Endothelial cell of umbilical vein (primary cell): ENCODE results near the gene MLNR. TPM values are rescaled to one million over a fixed set of nuclear protein-coding genes. Genes with fewer than 3 reads are reported as not detected.

ENCODE experiments used
- BruUV-seq: library from RNA; stranded (reverse); fragments of 400-500 nt; replicated peaks from 2 replicates; lab custom pipeline; 2021; lab: Mats Ljungman, UMichigan
- CTCF ChIA-PET: fragments of 300-600, 350-600 bp; sonication (Branson Sonifier 250); formaldehyde crosslinking; loops from one replicate; lab custom pipeline; 2021; ENCODE audit warnings: antibody characterized with exemption, inconsistent platforms; lab: Charles Lee
- POLR2A ChIA-PET: fragments of 300-600, 350-600 bp; sonication (Branson Sonifier 250); formaldehyde crosslinking; loops from one replicate; lab custom pipeline; 2021; ENCODE audit warnings: antibody characterized with exemption, inconsistent platforms; lab: Charles Lee
- DNase-seq: peaks from one replicate; pipeline ENCODE4 v3.0.0-alpha.2; 2011; ENCODE audit warnings: low read depth, low spot score
- FAIRE-seq: peaks from 2 replicates; lab custom pipeline; 2011; peaks lifted over from hg19 to GRCh38; lab: Jason Lieb, UNC
- H2AFZ ChIP-seq: 2 replicates; pipeline ENCODE4 v1.6.0; 2012; ENCODE audit warnings: low read depth, low read length, control low read depth, inconsistent platforms
- H3K27ac ChIP-seq: 2 replicates; pipeline ENCODE4 v1.5.1; 2011; ENCODE audit warnings: low read depth, mild to moderate bottlenecking, control low read depth, low read length, moderate library complexity; ENCODE audit not compliant: insufficient read depth
- H3K27me3 ChIP-seq, 2 experiments: 2 replicates each; pipeline versions ENCODE4 v1.6.0 to v1.6.1; 2011; ENCODE audit warnings: low read length in 2 of 2, mixed read lengths in 1 of 2; ENCODE audit not compliant: control insufficient read depth in 2 of 2, insufficient read depth in 2 of 2
- H3K36me3 ChIP-seq, 2 experiments: 2 replicates in 1 of 2; 3 replicates in 1 of 2; pipeline ENCODE4 v1.5.1; 2011; ENCODE audit warnings: low read length in 2 of 2, mild to moderate bottlenecking in 1 of 2, moderate library complexity in 1 of 2; ENCODE audit not compliant: control insufficient read depth in 2 of 2, insufficient read depth in 2 of 2; ENCODE audit errors: extremely low read depth in 1 of 2
- H3K4me1 ChIP-seq: 3 replicates; pipeline ENCODE4 v1.5.1; 2011; ENCODE audit warnings: mild to moderate bottlenecking, low read length; ENCODE audit not compliant: control insufficient read depth, insufficient read depth; ENCODE audit errors: extremely low read depth
- H3K4me2 ChIP-seq: 2 replicates; pipeline ENCODE4 v1.6.1; 2011; ENCODE audit warnings: low read length, control low read depth, mixed read lengths; ENCODE audit not compliant: insufficient read depth
- H3K4me3 ChIP-seq, 3 experiments: fragments of 200-600 bp in 1 of 3; sonication (generic), shearing (Covaris generic) in 1 of 3; replicated peaks in 1 of 3; 2 replicates each; pipeline ENCODE4 v1.5.1; 2011 to 2016; ENCODE audit warnings: control low read depth in 3 of 3, low read length in 3 of 3, mild to moderate bottlenecking in 2 of 3, inconsistent platforms in 1 of 3, low read depth in 1 of 3, moderate library complexity in 1 of 3; ENCODE audit not compliant: insufficient read depth in 1 of 3
- H3K79me2 ChIP-seq: 2 replicates; pipeline ENCODE4 v1.6.0; 2012; ENCODE audit warnings: low read length, inconsistent platforms; ENCODE audit not compliant: control insufficient read depth, insufficient read depth
- H3K9ac ChIP-seq: replicated peaks from 2 replicates; pipeline ENCODE3; 2011; ENCODE audit warnings: low read length, control low read depth; ENCODE audit not compliant: insufficient read depth; ENCODE audit errors: extremely low read depth
- H3K9me1 ChIP-seq: replicated peaks from 3 replicates; pipeline ENCODE4 v1.6.0; 2011; ENCODE audit warnings: mild to moderate bottlenecking, low read length; ENCODE audit not compliant: control insufficient read depth, insufficient read depth; ENCODE audit errors: extremely low read depth
- H3K9me3 ChIP-seq: replicated peaks from 2 replicates; pipeline ENCODE4 v1.5.1; 2012; ENCODE audit warnings: low read length, inconsistent platforms; ENCODE audit not compliant: control insufficient read depth, insufficient read depth
- H4K20me1 ChIP-seq: replicated peaks from 2 replicates; pipeline ENCODE3; 2011; ENCODE audit warnings: mild to moderate bottlenecking, low read length; ENCODE audit not compliant: control insufficient read depth, insufficient read depth; ENCODE audit errors: extremely low read depth
- EZH2 ChIP-seq: IDR thresholded peaks from 2 replicates; pipeline ENCODE4 v1.6.1; 2012; ENCODE audit warnings: borderline replicate concordance, low read depth, mild to moderate bottlenecking, moderate library complexity, low read length, inconsistent platforms; ENCODE audit not compliant: severe bottlenecking
- FOS ChIP-seq: IDR thresholded peaks from 2 replicates; pipeline ENCODE4 v1.6.1; 2011; ENCODE audit warnings: mild to moderate bottlenecking, low read length, moderate library complexity, borderline replicate concordance; ENCODE audit not compliant: insufficient read depth
- GATA2 ChIP-seq: IDR thresholded peaks from 2 replicates; pipeline ENCODE4 v1.7.0; 2011; ENCODE audit warnings: low read depth, mild to moderate bottlenecking, moderate library complexity, mixed read lengths, low read length; ENCODE audit not compliant: insufficient read length, insufficient read depth
- JUN ChIP-seq: IDR thresholded peaks from 2 replicates; pipeline ENCODE4 v1.6.1; 2011; ENCODE audit warnings: borderline replicate concordance, low read depth; ENCODE audit not compliant: insufficient read length, insufficient read depth
- MYC ChIP-seq: IDR thresholded peaks from one replicate; pipeline ENCODE4 v1.6.1; 2011; ENCODE audit warnings: mild to moderate bottlenecking, low read depth, low read length
- POLR2A ChIP-seq: IDR thresholded peaks from 2 replicates; pipeline ENCODE4 v1.6.1; 2012; ENCODE audit warnings: low read depth, mild to moderate bottlenecking, control low read depth, low read length
- POLR2AphosphoS5 ChIP-seq: IDR thresholded peaks from 2 replicates; pipeline ENCODE4 v1.6.1; 2012; ENCODE audit warnings: low read depth, mild to moderate bottlenecking, control low read depth, low read length, moderate library complexity; ENCODE audit not compliant: insufficient read depth
- dilution Hi-C: fragments of 300-500 bp; cut with MboI; formaldehyde crosslinking; loops from one replicate; pipeline ENCODE4 v1.15.0; 2019; ENCODE audit warnings: low sequenced_read_pairs; ENCODE audit not compliant: extremely low pct_ligation_motif_present
- intact Hi-C: fragments of 100-400 bp; cut with micrococcal nuclease; formaldehyde crosslinking; loops from one replicate; pipeline ENCODE4 v1.10.0; 2022
- polyA plus RNA-seq, 4 experiments: library from polyadenylated mRNA; depleted of rRNA in 3 of 4; stranded (reverse) in 3 of 4; unstranded in 1 of 4; fragments of >200 nt; gene quantifications; 2 replicates each; pipeline versions ENCODE4 v1.2.1 to v1.2.3, GENCODE V29; 2011 to 2012; ENCODE audit warnings: missing spikeins in 1 of 4
- total RNA-seq: library from RNA; stranded (reverse); gene quantifications from 2 replicates; pipeline ENCODE4 v1.2.3, GENCODE V29; 2021
- TF ChIP-seq, protein P1 (sequence below): IDR thresholded peaks from 2 replicates; pipeline ENCODE4 v1.6.1; 2011; ENCODE audit not compliant: insufficient read depth, insufficient read length
- TF ChIP-seq, protein P2 (sequence below), 2 donors: IDR thresholded peaks; 1 replicate in 1 of 2; 2 replicates in 1 of 2; pipeline ENCODE4 v1.5.1; 2011; ENCODE audit warnings: low read length in 2 of 2, mild to moderate bottlenecking in 2 of 2, moderate library complexity in 2 of 2, control low read depth in 1 of 2, inconsistent platforms in 1 of 2, low read depth in 1 of 2; ENCODE audit not compliant: insufficient read depth in 1 of 2; ENCODE audit errors: extremely low read depth in 1 of 2

The MLNR gene
- total and polyA plus RNA-seq, 2 donors (not counting 3 experiments of a cell fraction or from before 2014, with no cell fraction given), result not detected

GRCh38 chr13:49258089-49258796 is 38.1 kb downstream of the MLNR start:
- dilution Hi-C loops, result no loop called here
- H3K9me1 ChIP-seq, result no peaks in the 10 kb centered on the region
- no peak overlapping the region for H3K9ac ChIP-seq
- H3K27me3 ChIP-seq, result no peaks in the 10 kb centered on the region
- ChIA-PET CTCF (interaction anchor here (1.0 to 2.3 kb wide), 3 partner anchors 10 to 349 kb away, joined by 4 to 12 read pairs (median 6); partner anchors contain the start of gene CDADC1), POLR2A (no interaction called here)
- DNase-seq, result no peak
- intact Hi-C loops, result no loop called here
- no peaks in the 10 kb centered on the region for H4K20me1 ChIP-seq
- H2AFZ ChIP-seq, result no peak overlapping the region
- no peak for TF ChIP-seq EZH2
- TF ChIP-seq POLR2AphosphoS5, result no peak
- TF ChIP-seq, protein P1, sequence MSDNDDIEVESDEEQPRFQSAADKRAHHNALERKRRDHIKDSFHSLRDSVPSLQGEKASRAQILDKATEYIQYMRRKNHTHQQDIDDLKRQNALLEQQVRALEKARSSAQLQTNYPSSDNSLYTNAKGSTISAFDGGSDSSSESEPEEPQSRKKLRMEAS, result no peak
- TF ChIP-seq FOS, result no peak
- TF ChIP-seq POLR2A, result no peak
- no peak for TF ChIP-seq JUN
- TF ChIP-seq, protein P2, sequence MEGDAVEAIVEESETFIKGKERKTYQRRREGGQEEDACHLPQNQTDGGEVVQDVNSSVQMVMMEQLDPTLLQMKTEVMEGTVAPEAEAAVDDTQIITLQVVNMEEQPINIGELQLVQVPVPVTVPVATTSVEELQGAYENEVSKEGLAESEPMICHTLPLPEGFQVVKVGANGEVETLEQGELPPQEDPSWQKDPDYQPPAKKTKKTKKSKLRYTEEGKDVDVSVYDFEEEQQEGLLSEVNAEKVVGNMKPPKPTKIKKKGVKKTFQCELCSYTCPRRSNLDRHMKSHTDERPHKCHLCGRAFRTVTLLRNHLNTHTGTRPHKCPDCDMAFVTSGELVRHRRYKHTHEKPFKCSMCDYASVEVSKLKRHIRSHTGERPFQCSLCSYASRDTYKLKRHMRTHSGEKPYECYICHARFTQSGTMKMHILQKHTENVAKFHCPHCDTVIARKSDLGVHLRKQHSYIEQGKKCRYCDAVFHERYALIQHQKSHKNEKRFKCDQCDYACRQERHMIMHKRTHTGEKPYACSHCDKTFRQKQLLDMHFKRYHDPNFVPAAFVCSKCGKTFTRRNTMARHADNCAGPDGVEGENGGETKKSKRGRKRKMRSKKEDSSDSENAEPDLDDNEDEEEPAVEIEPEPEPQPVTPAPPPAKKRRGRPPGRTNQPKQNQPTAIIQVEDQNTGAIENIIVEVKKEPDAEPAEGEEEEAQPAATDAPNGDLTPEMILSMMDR (IDR thresholded peaks at IDR 0.05; ENCODE audit: extremely low read depth in 1 of 2, insufficient read depth in 1 of 2, low read depth in 1 of 2, low read length in 2 of 2), result no peak
- TF ChIP-seq GATA2, result no peak
- no peak for TF ChIP-seq MYC
- H3K4me2 ChIP-seq, result no peak overlapping the region
- peaks cover 13% of the 10 kb centered on the region in 2 experiments for H3K36me3 ChIP-seq
- H3K9me3 ChIP-seq, result no peaks in the 10 kb centered on the region
- peaks cover 5% of the 10 kb centered on the region for H3K4me1 ChIP-seq
- H3K79me2 ChIP-seq, result peaks cover 2% of the 10 kb centered on the region
- BruUV-seq, result no TSS peak
- no peak overlapping the region for H3K4me3 ChIP-seq
- H3K27ac ChIP-seq, result no peak overlapping the region
- FAIRE-seq, result no peak
